ENCODE data around the gene JOSD1.

The JOSD1 gene

DNA sequence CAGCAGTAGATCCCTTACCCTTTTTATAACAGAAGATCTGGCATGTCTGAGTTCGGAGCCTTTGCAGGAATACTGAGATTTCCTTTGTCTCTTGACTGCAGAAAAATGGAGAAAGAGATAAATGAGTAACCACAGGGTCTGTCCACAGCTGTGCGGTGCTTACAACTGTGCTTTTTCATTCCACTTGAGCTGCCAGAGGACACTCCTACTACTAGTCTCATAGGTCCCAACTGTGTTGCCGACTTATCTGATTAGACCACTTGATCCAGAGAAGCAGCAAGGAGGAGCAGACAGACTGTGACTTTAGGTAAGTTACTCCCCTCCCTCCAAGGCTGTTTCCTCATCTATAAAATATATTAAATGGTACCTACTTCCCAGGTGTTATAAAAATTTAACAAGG is 62.0 kb downstream of the JOSD1 start:
- FAIRE-seq = no peak
- no peak for DNase-seq (ENCODE audit: extremely low spot score, insufficient read length, low read depth)

GRCh38 chr22:38638216-38638615 is 62.5 kb downstream of the JOSD1 start:
- no peak for DNase-seq (ENCODE audit: extremely low spot score, insufficient read length, low read depth)
- no peak for FAIRE-seq

All from GM18507 (cell line).